GM18526 (cell line): Measurements from ENCODE around the gene KRTAP5-9.

Experiments
- POLR2A ChIP-seq: IDR thresholded peaks from 3 replicates; pipeline ENCODE4 v1.6.1; 2011; ENCODE audit not compliant: insufficient read length; ENCODE audit errors: extremely low read depth

Gene KRTAP5-9

DNA sequence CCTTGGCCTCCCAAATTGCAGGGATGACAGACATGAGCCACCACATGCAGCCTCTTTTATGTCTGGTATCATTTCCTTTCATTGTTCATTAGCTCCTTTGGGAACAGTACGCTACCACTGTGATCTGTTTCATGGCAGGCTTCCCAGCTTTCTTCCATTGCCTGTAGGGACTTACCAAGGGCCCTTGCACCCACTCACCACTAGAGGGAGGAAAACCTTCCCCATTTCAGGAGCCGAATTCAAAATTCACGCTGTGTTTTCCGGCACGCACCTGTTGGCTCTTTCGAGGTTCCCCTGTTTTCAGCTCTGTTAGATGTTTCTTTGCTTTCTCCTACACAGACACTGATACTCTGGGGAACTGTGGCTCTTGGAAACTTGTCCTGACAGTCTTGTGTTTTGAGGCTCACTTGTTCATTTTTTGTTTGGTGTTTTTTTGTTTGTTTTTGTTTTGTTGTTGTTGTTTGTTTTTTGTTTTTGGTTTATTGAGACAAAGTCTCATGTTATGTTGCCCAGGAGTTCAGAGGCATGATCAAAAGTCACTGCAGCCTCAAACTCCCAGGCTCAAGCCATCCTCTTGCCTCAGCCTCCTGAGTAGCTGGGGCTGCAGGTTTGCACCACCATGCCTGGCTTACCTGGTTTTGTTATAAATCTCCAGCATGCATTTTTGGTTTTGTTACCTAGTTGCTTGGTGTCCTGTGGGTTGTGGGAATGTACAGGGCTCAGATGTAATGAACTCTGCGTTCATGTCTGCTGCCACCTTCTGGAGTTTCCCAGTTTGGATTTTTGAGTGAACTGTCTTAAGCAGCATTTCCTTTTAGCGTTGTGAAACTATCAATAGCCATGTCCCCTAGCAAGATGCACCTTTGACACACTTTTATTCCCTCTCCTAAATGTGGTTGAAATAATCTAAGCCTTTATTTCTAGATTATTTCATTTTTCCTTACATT is 32.1 kb downstream of the KRTAP5-9 start:
- no peak for TF ChIP-seq POLR2A

DNA sequence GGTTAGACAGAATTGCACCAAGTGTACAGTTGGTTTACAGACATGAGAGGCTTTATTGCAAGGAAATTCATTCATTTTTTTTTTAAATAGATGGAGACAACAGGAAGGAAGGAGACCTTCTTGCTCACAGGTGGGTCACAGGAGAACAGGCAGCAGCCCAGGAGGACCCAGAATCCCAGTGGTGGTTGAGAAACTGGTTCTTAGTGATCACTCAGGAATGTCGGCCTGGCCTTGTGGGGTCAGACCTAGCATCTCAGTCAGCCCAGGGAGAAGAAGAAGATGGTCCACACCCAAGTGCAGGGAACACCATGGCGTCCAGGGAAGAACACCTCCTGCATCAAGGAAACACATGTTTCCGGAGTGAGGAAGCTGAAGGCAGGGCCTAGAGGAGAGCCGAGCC is 33.6 kb downstream of the KRTAP5-9 start:
- no peak for TF ChIP-seq POLR2A

DNA sequence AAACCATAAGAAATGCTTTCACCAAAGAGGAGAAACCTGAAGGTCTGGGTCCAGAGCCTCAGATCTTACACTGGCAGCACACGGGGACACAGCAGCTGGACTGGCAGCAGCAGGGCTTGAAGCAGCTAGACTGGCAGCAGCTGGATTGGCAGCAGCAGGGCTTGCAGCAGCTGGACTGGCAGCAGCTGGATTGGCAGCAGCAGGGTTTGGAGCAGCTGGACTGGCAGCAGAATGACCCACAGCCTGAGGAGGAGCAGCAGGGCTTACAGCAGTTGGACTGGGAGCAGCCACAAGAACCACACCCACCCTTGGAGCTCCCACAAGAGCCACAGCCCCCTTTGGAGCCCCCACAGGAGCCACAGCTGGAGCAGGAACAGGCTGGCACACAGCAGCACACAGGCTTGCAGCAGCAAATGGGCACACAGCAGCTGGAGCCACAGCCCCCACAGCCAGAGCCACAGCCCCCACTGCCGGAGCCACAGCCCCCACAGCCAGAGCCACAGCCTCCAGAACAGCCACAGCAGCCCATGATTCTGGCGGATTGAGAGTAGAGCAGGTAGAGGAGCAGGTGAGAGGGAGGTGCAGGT is 34.2 kb downstream of the KRTAP5-9 start, which contains the start of gene KRTAP5-11:
TSS of gene KRTAP5-11 (minus strand) at position 567 of the 587 bp plus-strand sequence. CDS start at position 529, 38 bp downstream.
- no peak for TF ChIP-seq POLR2A
